Mesendoderm (in vitro differentiated cells): ENCODE measurements around the gene DNM3.

Experiments
- DNase-seq: peaks from one replicate; pipeline ENCODE4 v3.0.0; 2013
- H2AK5ac ChIP-seq: 2 replicates; pipeline ENCODE4 v1.6.1; 2013; ENCODE audit warnings: low read length, inconsistent platforms
- H2BK120ac ChIP-seq: 2 replicates; pipeline ENCODE4 v1.6.1; 2013; ENCODE audit warnings: low read depth, mild to moderate bottlenecking, low read length, moderate library complexity, mixed read lengths
- H2BK15ac ChIP-seq: replicated peaks from 2 replicates; pipeline ENCODE4 v1.6.1; 2013; ENCODE audit warnings: low read depth, mild to moderate bottlenecking, moderate library complexity
- H2BK5ac ChIP-seq: 2 replicates; pipeline ENCODE4 v1.6.1; 2013; ENCODE audit warnings: low read length, inconsistent platforms
- H3K18ac ChIP-seq: 2 replicates; pipeline ENCODE4 v1.6.1; 2013; ENCODE audit warnings: mild to moderate bottlenecking, low read length, mixed read lengths
- H3K23ac ChIP-seq: one replicate; pipeline ENCODE4 v1.6.1; 2013; ENCODE audit warnings: low read length
- H3K27ac ChIP-seq: 2 replicates; pipeline ENCODE4 v1.5.1; 2013; ENCODE audit warnings: low read depth, mild to moderate bottlenecking, inconsistent platforms, low read length, moderate library complexity
- H3K27me3 ChIP-seq: 2 replicates; pipeline ENCODE4 v1.6.1; 2013; ENCODE audit warnings: low read length, control low read depth, mild to moderate bottlenecking, inconsistent platforms; ENCODE audit not compliant: insufficient read depth, poor library complexity
- H3K36me3 ChIP-seq: 2 replicates; pipeline ENCODE4 v1.6.1; 2013; ENCODE audit warnings: low read length, inconsistent platforms; ENCODE audit not compliant: control insufficient read depth, insufficient read depth
- H3K4ac ChIP-seq: one replicate; pipeline ENCODE4 v1.6.1; 2013; ENCODE audit warnings: low read depth, mild to moderate bottlenecking, low read length, moderate library complexity
- H3K4me1 ChIP-seq: 2 replicates; pipeline ENCODE4 v1.6.1; 2013; ENCODE audit warnings: low read depth, low read length, inconsistent platforms; ENCODE audit not compliant: control insufficient read depth
- H3K4me2 ChIP-seq: 2 replicates; pipeline ENCODE4 v1.6.1; 2013; ENCODE audit warnings: low read length
- H3K4me3 ChIP-seq: 2 replicates; pipeline ENCODE4 v1.5.1; 2013; ENCODE audit warnings: mild to moderate bottlenecking, low read length
- H3K56ac ChIP-seq: one replicate; pipeline ENCODE4 v1.6.1; 2013; ENCODE audit warnings: low read length
- H3K79me1 ChIP-seq: 2 replicates; pipeline ENCODE4 v1.6.1; 2013; ENCODE audit warnings: low read length, inconsistent platforms
- H3K79me2 ChIP-seq: 2 replicates; pipeline ENCODE4 v1.6.1; 2013; ENCODE audit warnings: mild to moderate bottlenecking, low read length; ENCODE audit not compliant: control insufficient read depth, insufficient read depth
- H3K9ac ChIP-seq: 2 replicates; pipeline ENCODE4 v1.6.1; 2013; ENCODE audit warnings: low read length, inconsistent platforms
- H4K5ac ChIP-seq: one replicate; pipeline ENCODE4 v1.6.1; 2013; ENCODE audit warnings: low read length
- H4K8ac ChIP-seq: one replicate; pipeline ENCODE4 v1.6.1; 2013; ENCODE audit warnings: low read depth, mild to moderate bottlenecking, control low read depth, low read length, moderate library complexity
- WGBS: extraction: QIAGEN DNeasy Blood & Tissue Kit; methylation state at CpG from one replicate; pipeline ENCODE4 v1.1.7; 2013; ENCODE audit warnings: low lambda C conversion rate, missing lambda C conversion rate; ENCODE audit not compliant: insufficient coverage; ENCODE audit errors: extremely low coverage; 5-methylcytosine and 5-hydroxymethylcytosine counted together

DNM3 gene

GRCh38 chr1:172338295-172338735 lies 497.0 kb downstream of the DNM3 start:
- no peak overlapping the region for H3K18ac ChIP-seq
- H2AK5ac ChIP-seq = no peak overlapping the region
- H3K4me2 ChIP-seq = no peak overlapping the region
- no peak overlapping the region for H2BK5ac ChIP-seq
- H2BK15ac ChIP-seq = no peak overlapping the region
- H3K36me3 ChIP-seq = no peaks in the 10 kb centered on the region
- no peak overlapping the region for H3K4ac ChIP-seq
- no peaks in the 10 kb centered on the region for H3K79me2 ChIP-seq
- no peak overlapping the region for H3K27ac ChIP-seq
- no peaks in the 10 kb centered on the region for H3K4me1 ChIP-seq
- H3K9ac ChIP-seq = no peak overlapping the region
- no peak for DNase-seq
- H3K79me1 ChIP-seq = no peaks in the 10 kb centered on the region
- H3K23ac ChIP-seq = no peak overlapping the region
- peaks cover 1% of the 10 kb centered on the region for H3K27me3 ChIP-seq
- no CpG with 5 or more reads among the region's 4 CpGs for WGBS
- no peak overlapping the region for H2BK120ac ChIP-seq
- no peak overlapping the region for H3K56ac ChIP-seq
- H3K4me3 ChIP-seq = no peak overlapping the region
- no peak overlapping the region for H4K5ac ChIP-seq
- no peak overlapping the region for H4K8ac ChIP-seq

DNA sequence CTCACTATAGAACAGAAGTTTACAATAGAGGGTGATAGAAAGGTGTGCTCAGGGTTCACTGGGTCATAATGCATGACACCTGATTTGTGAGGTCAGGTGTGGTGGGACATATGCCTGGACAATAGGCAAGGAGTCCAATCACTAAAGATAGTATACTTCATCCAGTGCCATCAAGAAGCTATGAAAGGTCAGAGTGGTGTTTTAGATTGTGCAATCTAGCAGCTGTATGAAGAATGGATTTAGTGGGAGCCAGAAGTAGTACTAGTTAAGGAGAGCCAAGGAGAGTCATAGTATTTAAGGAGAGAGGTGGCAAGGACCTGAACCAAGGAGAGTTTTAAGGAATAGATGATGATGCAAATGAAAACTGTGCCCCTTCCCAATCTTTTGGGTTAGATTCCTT lies 498.5 kb downstream of the DNM3 start:
- no peak overlapping the region for H2BK5ac ChIP-seq
- no peak overlapping the region for H3K9ac ChIP-seq
- no peak for DNase-seq
- no peak overlapping the region for H3K23ac ChIP-seq
- H3K4ac ChIP-seq = no peak overlapping the region
- no peaks in the 10 kb centered on the region for H3K36me3 ChIP-seq
- no peak overlapping the region for H4K5ac ChIP-seq
- H2AK5ac ChIP-seq = no peak overlapping the region
- no peaks in the 10 kb centered on the region for H3K4me1 ChIP-seq
- H2BK120ac ChIP-seq = no peak overlapping the region
- H4K8ac ChIP-seq = no peak overlapping the region
- no peak overlapping the region for H3K27ac ChIP-seq
- H3K56ac ChIP-seq = no peak overlapping the region
- no peaks in the 10 kb centered on the region for H3K79me2 ChIP-seq
- H3K27me3 ChIP-seq = peaks cover 1% of the 10 kb centered on the region
- H3K4me3 ChIP-seq = no peak overlapping the region
- no peak overlapping the region for H3K18ac ChIP-seq
- H3K79me1 ChIP-seq = no peaks in the 10 kb centered on the region
- no peak overlapping the region for H2BK15ac ChIP-seq
- H3K4me2 ChIP-seq = no peak overlapping the region

- H3K79me2 ChIP-seq = no peaks in the 10 kb centered on the region
- no peak overlapping the region for H2BK120ac ChIP-seq
- H2BK5ac ChIP-seq = no peak overlapping the region
- H2AK5ac ChIP-seq = no peak overlapping the region
- no peak overlapping the region for H3K4me2 ChIP-seq
- no peak overlapping the region for H3K9ac ChIP-seq
- no peak overlapping the region for H3K4ac ChIP-seq
- no CpG with 5 or more reads among the region's 1 CpG for WGBS
- H3K23ac ChIP-seq = no peak overlapping the region
- no peak overlapping the region for H3K4me3 ChIP-seq
- no peaks in the 10 kb centered on the region for H3K79me1 ChIP-seq
- H2BK15ac ChIP-seq = no peak overlapping the region
- no peak overlapping the region for H4K5ac ChIP-seq
- no peak for DNase-seq
- H3K27me3 ChIP-seq = peaks cover 1% of the 10 kb centered on the region
- no peaks in the 10 kb centered on the region for H3K36me3 ChIP-seq
- no peak overlapping the region for H3K27ac ChIP-seq
- H3K4me1 ChIP-seq = no peaks in the 10 kb centered on the region
- H4K8ac ChIP-seq = no peak overlapping the region
- H3K56ac ChIP-seq = no peak overlapping the region
- no peak overlapping the region for H3K18ac ChIP-seq
Observed at GRCh38 chr1:172340520-172340919, 499.2 kb downstream of the DNM3 start.

DNA sequence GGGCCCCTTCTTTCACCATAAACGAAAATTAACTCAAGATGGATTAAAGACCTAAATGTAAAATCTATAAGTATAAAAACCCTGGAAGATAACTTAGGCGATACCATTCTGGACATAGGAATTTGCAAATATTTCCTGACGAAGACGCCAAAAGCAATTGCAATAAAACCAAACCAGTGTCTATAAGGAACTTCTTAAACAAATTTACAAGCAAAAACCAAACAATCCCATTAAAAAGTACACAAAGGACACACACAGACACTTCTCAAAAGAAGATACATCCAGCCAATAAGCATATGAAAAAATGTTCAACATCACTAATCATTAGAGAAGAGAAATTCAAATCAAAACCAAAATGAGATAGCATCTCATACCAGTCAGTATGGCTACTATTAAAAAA lies 500.4 kb downstream of the DNM3 start:
- H3K79me2 ChIP-seq = no peaks in the 10 kb centered on the region
- no peaks in the 10 kb centered on the region for H3K4me1 ChIP-seq
- no CpG with 5 or more reads among the region's 4 CpGs for WGBS
- no peaks in the 10 kb centered on the region for H3K36me3 ChIP-seq
- H3K27ac ChIP-seq = no peak overlapping the region
- H3K18ac ChIP-seq = no peak overlapping the region
- H3K9ac ChIP-seq = no peak overlapping the region
- no peak overlapping the region for H2BK120ac ChIP-seq
- no peak overlapping the region for H4K5ac ChIP-seq
- H3K4ac ChIP-seq = no peak overlapping the region
- H3K56ac ChIP-seq = no peak overlapping the region
- peaks cover 1% of the 10 kb centered on the region for H3K27me3 ChIP-seq
- no peak overlapping the region for H4K8ac ChIP-seq
- H2AK5ac ChIP-seq = no peak overlapping the region
- no peak overlapping the region for H3K23ac ChIP-seq
- no peak overlapping the region for H3K4me2 ChIP-seq
- H2BK5ac ChIP-seq = no peak overlapping the region
- H3K4me3 ChIP-seq = no peak overlapping the region
- DNase-seq = no peak
- H3K79me1 ChIP-seq = no peaks in the 10 kb centered on the region
- H2BK15ac ChIP-seq = no peak overlapping the region

GRCh38 chr1:172342584-172343239 lies 501.4 kb downstream of the DNM3 start:
- H3K79me1 ChIP-seq = no peaks in the 10 kb centered on the region
- no peaks in the 10 kb centered on the region for H3K36me3 ChIP-seq
- no peak overlapping the region for H4K8ac ChIP-seq
- no peak overlapping the region for H2BK5ac ChIP-seq
- no CpG with 5 or more reads among the region's 4 CpGs for whole genome bisulfite sequencing
- H3K4me2 ChIP-seq = no peak overlapping the region
- no peaks in the 10 kb centered on the region for H3K79me2 ChIP-seq
- H3K27me3 ChIP-seq = peaks cover 1% of the 10 kb centered on the region
- H3K56ac ChIP-seq = no peak overlapping the region
- H3K18ac ChIP-seq = no peak overlapping the region
- H3K23ac ChIP-seq = no peak overlapping the region
- H2BK120ac ChIP-seq = no peak overlapping the region
- H2BK15ac ChIP-seq = no peak overlapping the region
- no peak overlapping the region for H3K27ac ChIP-seq
- H2AK5ac ChIP-seq = no peak overlapping the region
- no peak overlapping the region for H3K4ac ChIP-seq
- no peak overlapping the region for H3K9ac ChIP-seq
- no peaks in the 10 kb centered on the region for H3K4me1 ChIP-seq
- no peak overlapping the region for H4K5ac ChIP-seq
- H3K4me3 ChIP-seq = no peak overlapping the region
- DNase-seq = no peak
